Gastroesophageal sphincter (tissue), 4 donors: ENCODE data around the gene FAM241B. TPM values are rescaled to one million over a fixed set of nuclear protein-coding genes. Genes with fewer than 3 reads are reported as not detected.

Experiments
- ATAC-seq: fragments of 150-250 bp; one replicate; pipeline ENCODE4 v1.9.1; 2016; ENCODE audit warnings: mild to moderate bottlenecking, moderate library complexity
- H3K27ac ChIP-seq, 4 donors: fragments of 200-600 bp; sonication (generic) in 3 of 4; 1 replicate in 3 of 4; 2 replicates in 1 of 4; pipeline ENCODE4 v1.5.1; 2016 to 2019
- H3K27me3 ChIP-seq: fragments of 200-600 bp; sonication (generic); one replicate; pipeline ENCODE4 v1.5.1; 2019
- H3K36me3 ChIP-seq, 2 donors: fragments of 200-600 bp; sonication (generic); one replicate each; pipeline ENCODE4 v1.5.1; 2019; ENCODE audit warnings: control low read depth in 1 of 2
- H3K4me1 ChIP-seq, 3 donors: fragments of 200-600 bp; sonication (generic); 1 replicate in 2 of 3; 2 replicates in 1 of 3; pipeline ENCODE4 v1.5.1; 2016 to 2019; ENCODE audit warnings: control low read depth in 2 of 3
- H3K4me3 ChIP-seq, 2 donors: fragments of 200-600 bp; sonication (generic); one replicate each; pipeline ENCODE4 v1.5.1; 2019; ENCODE audit warnings: mild to moderate bottlenecking in 1 of 2, moderate library complexity in 1 of 2
- H3K9me3 ChIP-seq, 3 donors: fragments of 200-600 bp; sonication (generic); one replicate each; pipeline ENCODE4 v1.5.1; 2017 to 2019; ENCODE audit warnings: control low read depth in 2 of 3
- CTCF ChIP-seq, 4 experiments: fragments of 200-600 bp in 2 of 4; fragments of 450-650 bp in 2 of 4; sonication (generic) in 1 of 4; IDR thresholded peaks; one replicate each; pipeline ENCODE4 v1.5.1; 2017 to 2019; ENCODE audit warnings: antibody characterized with exemption in 4 of 4, mild to moderate bottlenecking in 2 of 4, moderate library complexity in 2 of 4
- EP300 ChIP-seq: sonication (generic); formaldehyde crosslinking; IDR thresholded peaks from one replicate; pipeline ENCODE4 v1.6.1; 2017; ENCODE audit warnings: antibody characterized with exemption, mild to moderate bottlenecking
- POLR2A ChIP-seq, 2 donors: fragments of 450-650 bp; IDR thresholded peaks; one replicate each; pipeline ENCODE4 v1.6.1; 2017; ENCODE audit warnings: antibody characterized with exemption in 2 of 2, mild to moderate bottlenecking in 2 of 2, moderate library complexity in 1 of 2
- POLR2AphosphoS5 ChIP-seq: sonication (generic); formaldehyde crosslinking; IDR thresholded peaks from one replicate; pipeline ENCODE4 v1.6.1; 2017; ENCODE audit warnings: antibody characterized with exemption
- WGBS, 2 donors: methylation state at CpG; one replicate each; pipeline ENCODE4 v1.1.5; 2018; ENCODE audit warnings: low coverage in 1 of 2; 5-methylcytosine and 5-hydroxymethylcytosine counted together
- total RNA-seq, 4 donors: library from RNA; depleted of rRNA; stranded (reverse); fragments of >200 nt; gene quantifications; one replicate each; pipeline ENCODE4 v1.1.0, GENCODE V29; 2016

FAM241B gene
- total RNA-seq, 4 donors from 2014 or later = 0.81 to 7.9 (median 5.9) TPM

DNA sequence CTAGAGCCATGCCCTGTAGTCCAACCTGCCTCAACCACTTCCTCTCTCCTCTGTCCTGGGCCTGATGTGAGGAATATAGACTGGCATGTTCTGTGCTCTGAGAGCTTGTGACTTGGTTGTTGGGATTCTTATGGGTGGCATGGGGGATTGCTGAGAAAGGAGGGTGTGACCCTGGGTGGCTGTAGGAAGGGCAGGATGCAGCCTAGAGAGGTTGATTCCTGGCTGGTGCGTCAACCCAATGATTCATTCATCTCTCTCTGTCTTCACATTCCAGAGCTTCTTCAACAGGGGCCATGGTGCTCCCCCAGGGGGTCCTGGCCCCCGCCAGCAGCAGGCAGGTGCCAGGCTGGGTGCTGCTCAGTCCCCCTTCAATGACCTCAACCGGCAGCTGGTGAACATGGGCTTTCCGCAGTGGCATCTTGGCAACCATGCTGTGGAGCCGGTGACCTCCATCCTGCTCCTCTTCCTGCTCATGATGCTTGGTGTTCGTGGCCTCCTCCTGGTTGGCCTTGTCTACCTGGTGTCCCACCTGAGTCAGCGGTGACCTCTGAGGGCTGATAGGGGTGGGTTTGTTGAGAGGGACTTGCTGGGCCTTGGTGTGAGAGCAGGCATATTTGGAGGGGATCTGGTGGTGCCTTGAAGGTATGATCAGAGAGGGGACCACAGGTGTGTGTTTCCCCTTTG, 2.6 kb downstream of the FAM241B start:
- H3K4me1 ChIP-seq = peaks cover 0 to 23% (median 0%) of the 10 kb centered on the region in 3 donors
- H3K27me3 ChIP-seq = no peaks in the 10 kb centered on the region

DNA sequence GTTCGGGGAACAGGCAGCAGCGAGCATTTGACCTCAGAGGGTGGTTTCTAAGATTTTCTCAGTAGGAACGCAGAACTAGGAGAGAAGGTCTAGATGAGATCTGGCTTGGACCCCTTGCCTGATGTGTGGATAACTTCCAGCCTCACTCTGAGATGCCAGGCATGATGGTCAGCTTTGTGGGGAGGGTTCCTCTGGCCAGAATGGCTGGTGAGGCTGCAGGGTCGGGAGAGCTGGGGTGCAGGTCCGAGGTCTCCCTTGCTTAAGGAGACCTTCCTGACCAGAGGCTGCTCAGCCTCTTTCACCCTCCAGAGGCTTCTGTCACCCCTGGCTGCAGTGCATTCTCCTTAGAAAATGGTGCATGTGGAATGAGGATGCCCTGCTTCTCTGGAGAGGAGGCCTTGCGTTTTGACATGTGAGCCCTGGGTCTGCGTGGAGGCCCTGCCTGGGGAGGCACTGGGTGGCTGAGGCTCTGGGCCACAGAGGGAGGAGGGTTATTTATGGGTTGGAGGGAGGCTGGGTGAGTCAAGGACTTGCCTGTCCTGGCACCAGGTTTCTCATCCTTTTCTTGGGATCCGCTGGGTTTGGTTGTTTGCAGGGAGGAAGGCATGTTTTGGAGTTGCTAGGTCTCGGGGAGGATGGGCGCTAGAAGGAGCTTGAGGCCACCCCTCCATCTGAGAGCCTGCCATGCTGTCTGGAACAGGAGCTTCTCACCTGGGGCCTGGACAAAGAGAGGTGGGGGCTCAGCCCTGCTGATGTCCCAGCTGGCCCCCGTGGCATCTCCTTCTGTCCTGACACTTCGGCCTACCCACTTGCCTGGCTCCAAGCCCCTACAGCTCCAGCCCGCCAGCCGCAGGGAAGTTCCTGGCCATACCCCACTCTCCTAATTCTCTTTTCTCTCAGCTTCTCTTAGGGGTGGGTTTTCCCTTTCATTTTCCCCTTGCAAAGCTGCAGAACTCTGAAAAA, 3.9 kb downstream of the FAM241B start:
- Histone ChIP-seq H3K27me3 (no peaks in the 10 kb centered on the region), H3K4me3 (no peak overlapping the region), H3K9me3 (no peaks in the 10 kb centered on the region), H3K27ac (no peak overlapping the region), H3K4me1 (peaks cover 0 to 23% (median 0%) of the 10 kb centered on the region in 3 donors), H3K36me3 (peaks cover 0 to 25% of the 10 kb centered on the region in 2 donors)
- 83 to 90% methylated on average over 2 to 7 of the region's 14 CpGs for WGBS, 2 donors
- no peak for TF ChIP-seq POLR2A (IDR thresholded peaks at IDR 0.05)
- no peak for TF ChIP-seq EP300
- TF ChIP-seq CTCF (IDR thresholded peaks at IDR 0.05) = no peak
- no peak for TF ChIP-seq POLR2AphosphoS5
- ATAC-seq = no peak

More for the DNA sequence above, 2.6 kb downstream of the FAM241B start:
- no peak for TF ChIP-seq CTCF (IDR thresholded peaks at IDR 0.05)
- TF ChIP-seq EP300 = no peak
- TF ChIP-seq POLR2AphosphoS5 = no peak
- no peak for TF ChIP-seq POLR2A (IDR thresholded peaks at IDR 0.05)
- H3K36me3 ChIP-seq = peaks cover 0 to 25% of the 10 kb centered on the region in 2 donors
- H3K4me3 ChIP-seq = no peak overlapping the region
- no peak overlapping the region for H3K27ac ChIP-seq
- ATAC-seq = no peak
- H3K9me3 ChIP-seq = no peaks in the 10 kb centered on the region
- WGBS, 2 donors = no CpG with 5 or more reads among the region's 7 CpGs

- Histone ChIP-seq H3K36me3 (peaks cover 0 to 25% of the 10 kb centered on the region in 2 donors), H3K4me1 (peaks cover 0 to 17% (median 0%) of the 10 kb centered on the region in 3 donors), H3K9me3 (no peaks in the 10 kb centered on the region), H3K4me3 (no peak overlapping the region), H3K27ac (no peak overlapping the region), H3K27me3 (no peaks in the 10 kb centered on the region)
- ATAC-seq = no peak
- WGBS, 2 donors = 75% methylated on average over 2 of the region's 9 CpGs; no CpG with 5 or more reads in 1 of the 2 donors
- no peak for TF ChIP-seq POLR2AphosphoS5
- no peak for TF ChIP-seq CTCF (IDR thresholded peaks at IDR 0.05)
- TF ChIP-seq POLR2A (IDR thresholded peaks at IDR 0.05) = no peak
- TF ChIP-seq EP300 = no peak
Measured at GRCh38 chr10:69634759-69635425, 4.8 kb downstream of the FAM241B start.

GRCh38 chr10:69635428-69636272, 5.6 kb downstream of the FAM241B start:
- Histone ChIP-seq H3K27me3 (peaks cover 3% of the 10 kb centered on the region), H3K4me3 (no peak overlapping the region), H3K4me1 (peaks cover 0 to 10% (median 0%) of the 10 kb centered on the region in 3 donors), H3K27ac (no peak overlapping the region), H3K36me3 (peaks cover 0 to 25% of the 10 kb centered on the region in 2 donors), H3K9me3 (no peaks in the 10 kb centered on the region)
- no peak for ATAC-seq
- no CpG with 5 or more reads among the region's 13 CpGs for WGBS, 2 donors
- TF ChIP-seq POLR2AphosphoS5 (no peak), POLR2A (IDR thresholded peaks at IDR 0.05) (no peak), EP300 (no peak), CTCF (IDR thresholded peaks at IDR 0.05) (no peak)
